Left cardiac atrium (tissue), 4 donors: ENCODE data around the gene ITPR2. TPM values are rescaled to one million over a fixed set of nuclear protein-coding genes. Genes with fewer than 3 reads are reported as not detected.
"Not testable (repeated sequence)": the region's sequence is repeated elsewhere in the genome, so short reads cannot be mapped to it uniquely, and the experiment has no call there.

Experiments used
- ATAC-seq, 2 donors: fragments of 200-7000 bp; cut with Tn5 transposase; one replicate each; pipeline ENCODE4 v1.9.1; 2020; ENCODE audit warnings: mild to moderate bottlenecking in 2 of 2, moderate library complexity in 2 of 2
- DNase-seq: peaks from one replicate; pipeline ENCODE4 v3.0.0-alpha.2; 2020
- intact Hi-C, 2 donors: fragments of 100-400 bp; cut with DNase I; formaldehyde crosslinking; loops; one replicate each; pipeline versions ENCODE4 v1.14.1 to v1.15.1; 2022 to 2023
- total RNA-seq, 2 donors: library from RNA; stranded (reverse); fragmentation: NEBNext Ultra II Directional; extraction: Animal tissue kit (Norgen Biotek cat#: 25700); gene quantifications; one replicate each; pipeline ENCODE4 v1.2.1, GENCODE V29; 2021
- donor health status: DM: no; HTN: yes; CAD: no.
- donor health status: DM: no; HTN: yes; CAD: no; lungs with severe emphysema.
- donor health status: DM: yes; HTN: yes; CAD: no.
- donor health status: Dilated cardiomyopathy.

Gene ITPR2
- total RNA-seq, 2 donors from 2014 or later: 25.4 to 26.7 TPM

GRCh38 chr12:26471560-26471959, 361.4 kb downstream of the ITPR2 start:
- DNase-seq: no peak
- intact Hi-C loops: no loop called here
- peak; percentile 41 to 68 for ATAC-seq

GRCh38 chr12:26469421-26470180, 363.4 kb downstream of the ITPR2 start:
- ATAC-seq: peak in 1 of 2 donors; percentile 19
- intact Hi-C loops: no loop called here
- DNase-seq: no peak

GRCh38 chr12:26467351-26467750, 365.6 kb downstream of the ITPR2 start:
- no peak for ATAC-seq
- DNase-seq: no peak
- intact Hi-C loops: no loop called here

DNA sequence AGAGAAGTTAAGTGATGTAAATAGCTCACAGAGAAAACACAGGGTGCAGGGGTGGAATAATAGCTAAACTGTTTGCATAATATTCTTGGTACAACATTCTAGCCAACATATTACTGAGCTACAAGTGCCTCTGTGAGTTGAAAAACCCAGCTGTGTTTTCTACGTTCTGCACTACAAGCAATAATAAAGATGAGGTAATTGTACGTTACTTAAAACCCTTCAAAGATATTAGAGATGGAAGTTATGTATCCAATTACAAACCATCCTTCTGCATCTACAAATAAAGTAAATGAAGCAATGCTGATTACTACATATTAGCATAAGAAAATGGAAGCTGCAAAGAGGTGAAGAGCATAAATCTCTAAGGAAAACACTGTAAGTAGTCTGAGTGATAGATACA, 366.3 kb downstream of the ITPR2 start:
- no peak for DNase-seq
- intact Hi-C loops: no loop called here
- no peak for ATAC-seq

DNA sequence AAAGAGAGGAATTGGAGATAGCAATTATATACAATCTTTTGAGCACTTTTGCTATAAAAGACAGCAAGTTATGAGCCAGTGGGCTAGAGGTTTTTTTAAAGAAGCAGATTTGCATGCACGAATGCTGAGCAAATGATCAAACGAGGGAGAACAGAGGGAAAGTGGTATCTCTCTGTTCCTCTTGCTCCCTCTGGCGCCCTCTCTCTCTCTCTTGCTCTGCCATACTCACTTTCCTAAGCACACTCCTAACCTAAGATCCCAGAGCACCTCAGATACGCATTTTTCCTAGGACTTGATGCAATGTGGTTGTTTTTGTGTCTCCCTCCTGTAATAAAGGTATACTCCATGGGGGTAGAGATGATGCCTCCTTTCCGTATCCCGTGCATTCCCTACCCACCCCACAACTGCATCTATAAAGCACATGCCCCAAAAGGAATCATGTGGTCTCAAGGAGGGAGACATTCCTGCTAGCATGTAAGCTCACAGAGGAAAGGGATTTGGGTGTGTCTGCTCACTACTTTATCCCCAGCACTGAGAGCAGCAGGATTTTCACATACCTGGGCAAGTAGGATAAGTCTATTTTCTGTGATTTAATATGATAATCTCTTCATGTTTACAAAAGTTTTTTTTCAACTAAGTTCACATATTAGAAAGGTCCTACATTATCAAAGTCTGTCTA, 367.4 kb downstream of the ITPR2 start:
- DNase-seq: no peak
- no peak for ATAC-seq
- intact Hi-C loops: no loop called here

DNA sequence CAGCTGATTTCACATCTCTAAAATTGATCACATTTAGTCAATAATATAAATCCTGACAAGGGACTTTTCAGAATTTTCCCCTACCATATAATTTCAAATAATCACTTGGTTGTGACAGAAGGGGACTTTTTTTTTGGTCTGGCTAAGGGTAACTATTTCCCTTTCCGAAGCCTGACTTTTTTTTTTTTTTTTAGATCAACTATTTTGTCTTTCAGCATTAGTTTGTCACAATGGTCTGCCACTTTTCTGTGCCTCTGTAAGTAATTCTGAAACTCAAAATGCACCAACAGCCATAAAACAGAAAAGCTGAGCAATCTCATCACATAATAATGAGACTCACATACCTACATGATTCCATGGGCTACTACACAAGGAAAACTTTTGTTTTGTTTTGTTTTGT, 371.2 kb downstream of the ITPR2 start:
- intact Hi-C loops: no loop called here
- no peak for ATAC-seq
- no peak for DNase-seq

DNA sequence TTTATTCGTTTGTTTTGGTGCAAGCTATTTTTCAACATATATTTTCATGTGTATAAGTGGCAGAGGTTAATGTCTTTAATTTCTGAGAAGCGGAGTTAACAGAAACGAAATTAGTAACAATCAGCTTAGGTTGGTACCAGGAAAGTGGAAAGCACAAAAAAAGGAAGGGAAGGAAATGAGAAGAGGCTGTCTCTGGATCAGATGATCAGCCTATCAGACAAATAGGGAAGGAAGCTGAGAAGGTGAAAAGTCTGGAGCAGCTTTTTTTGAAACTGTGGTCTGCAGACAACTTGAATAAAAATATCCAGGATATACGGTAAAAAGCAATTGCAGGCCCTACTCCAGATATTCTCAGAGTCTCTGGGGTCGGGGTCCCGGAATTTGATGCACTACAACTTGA, 372.6 kb downstream of the ITPR2 start:
- intact Hi-C loops: no loop called here
- ATAC-seq (no peak), DNase-seq (no peak)

- intact Hi-C loops: no loop called here
- DNase-seq: no peak
- ATAC-seq: peak; percentile 16 to 52
These were observed 376.9 kb downstream of the ITPR2 start for GRCh38 chr12:26455936-26456574.

- no peak for ATAC-seq
- DNase-seq: no peak
- intact Hi-C loops: no loop called here
These were observed 379.7 kb downstream of the ITPR2 start for GRCh38 chr12:26453246-26453645.

GRCh38 chr12:26452511-26452910, 380.5 kb downstream of the ITPR2 start:
- DNase-seq: no peak
- ATAC-seq: no peak
- intact Hi-C loops: no loop called here

DNA sequence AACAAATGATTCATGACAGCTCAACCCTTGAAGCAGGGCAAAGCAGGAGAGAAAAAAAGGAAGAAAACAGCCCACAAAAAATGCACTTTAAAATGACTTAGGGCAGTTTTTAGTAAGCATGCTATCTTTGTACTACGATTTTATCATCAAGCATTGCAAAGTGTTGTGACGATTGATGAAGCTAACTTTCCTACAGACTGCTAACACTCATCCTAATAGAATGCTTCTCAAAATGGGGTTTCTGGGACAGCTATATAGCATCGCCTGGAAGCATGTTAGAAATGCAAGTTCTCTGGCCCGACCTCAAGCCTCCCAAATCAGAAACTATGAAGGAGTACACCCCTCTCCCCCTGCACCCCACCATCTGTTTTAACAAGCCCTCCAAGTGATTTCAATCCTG, 381.2 kb downstream of the ITPR2 start:
- no peak for ATAC-seq
- intact Hi-C loops: no loop called here

GRCh38 chr12:26445909-26446308, 387.1 kb downstream of the ITPR2 start:
- intact Hi-C loops: no loop called here
- DNase-seq: no peak
- ATAC-seq: peak; percentile 76 to 90

More for the DNA sequence above, 381.2 kb downstream of the ITPR2 start:
- DNase-seq: no peak

GRCh38 chr12:26443309-26443708, 389.7 kb downstream of the ITPR2 start:
- ATAC-seq (no peak), DNase-seq (no peak)
- intact Hi-C loops: loop anchor here in 1 of 2 donors (5.0 kb wide), 1 partner anchor 209 kb away; no protein-coding TSS in a partner anchor

GRCh38 chr12:26441434-26441833, 391.6 kb downstream of the ITPR2 start:
- intact Hi-C loops: loop anchor here in 1 of 2 donors (5.0 kb wide), 1 partner anchor 211 kb away; no protein-coding TSS in a partner anchor
- ATAC-seq: no peak
- no peak for DNase-seq

GRCh38 chr12:26435069-26435404, 398.0 kb downstream of the ITPR2 start:
- ATAC-seq (no peak), DNase-seq (no peak)
- intact Hi-C loops: loop anchor here in 1 of 2 donors (10.0 kb wide), 1 partner anchor 180 kb away; no protein-coding TSS in a partner anchor

DNA sequence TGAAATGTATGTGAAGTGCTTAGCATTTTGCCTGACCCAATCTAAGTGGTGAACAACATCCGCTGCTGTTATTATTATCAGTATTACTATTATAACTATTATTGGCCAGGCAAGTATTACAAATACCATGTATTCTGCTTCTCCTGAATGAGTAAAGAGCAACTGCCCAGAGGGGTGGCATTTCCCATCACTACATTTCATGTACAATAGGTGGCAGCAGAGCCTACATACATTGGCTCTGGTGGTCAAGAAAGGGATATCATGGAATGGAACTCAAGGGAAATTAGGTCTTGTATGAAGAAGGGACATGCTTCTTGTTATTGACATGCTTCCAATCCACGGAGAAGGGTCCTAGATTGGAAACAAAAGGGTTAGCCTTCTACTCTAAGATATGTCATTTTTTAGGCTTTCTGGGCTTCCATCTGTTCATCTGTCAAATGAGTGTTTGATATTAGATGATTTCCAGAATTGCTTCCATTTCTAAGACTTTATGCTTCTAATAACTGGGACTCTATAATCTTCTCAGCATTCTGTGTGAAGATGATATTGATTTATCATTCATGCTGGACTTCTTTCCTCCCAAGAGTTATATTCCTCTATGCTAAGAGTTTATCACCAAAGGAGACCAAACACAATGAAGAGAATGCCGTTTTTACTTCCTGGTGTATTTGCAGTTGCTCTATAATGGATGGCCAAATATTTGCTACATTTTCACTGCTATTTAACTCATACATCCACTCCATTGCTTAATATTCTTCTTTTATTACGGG, 398.5 kb downstream of the ITPR2 start:
- no peak for DNase-seq
- intact Hi-C loops: loop anchor here in 1 of 2 donors (10.0 kb wide), 1 partner anchor 180 kb away; no protein-coding TSS in a partner anchor
- ATAC-seq: peak in 1 of 2 donors; percentile 81

DNA sequence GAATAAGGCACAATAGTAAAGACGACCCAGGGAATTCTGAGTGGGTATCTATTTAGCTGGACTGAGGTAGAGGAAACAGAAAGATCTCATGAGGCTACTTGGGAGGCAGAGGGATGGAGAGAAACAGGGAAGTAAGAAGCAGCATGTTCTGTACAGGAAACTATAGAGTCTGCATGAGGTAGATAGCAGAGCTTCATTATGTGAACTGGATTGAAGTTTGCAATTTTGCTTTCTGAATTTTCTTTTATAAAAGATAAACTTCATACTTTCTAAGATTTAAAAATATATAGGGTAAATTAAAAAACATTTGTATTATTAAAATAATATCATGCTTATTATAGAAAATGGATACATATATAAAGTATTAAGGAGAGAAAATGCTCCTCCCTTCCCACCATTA, 399.3 kb downstream of the ITPR2 start:
- intact Hi-C loops: loop anchor here in 1 of 2 donors (10.0 kb wide), 1 partner anchor 181 kb away; no protein-coding TSS in a partner anchor
- not testable (repeated sequence) for DNase-seq, ATAC-seq

- no peak for DNase-seq
- intact Hi-C loops: loop anchor here in 1 of 2 donors (10.0 kb wide), 1 partner anchor 184 kb away; no protein-coding TSS in a partner anchor
- ATAC-seq: no peak
These were observed 401.8 kb downstream of the ITPR2 start for GRCh38 chr12:26431211-26431610.

GRCh38 chr12:26430596-26430995, 402.4 kb downstream of the ITPR2 start:
- not testable (repeated sequence) for ATAC-seq, DNase-seq
- intact Hi-C loops: loop anchor here in 1 of 2 donors (10.0 kb wide), 1 partner anchor 184 kb away; no protein-coding TSS in a partner anchor
